GM13977 (cell line): Measurements from ENCODE around the gene GRIK4.

ENCODE experiments used
- DNase-seq: peaks from one replicate; pipeline ENCODE4 v3.0.0; 2012; ENCODE audit warnings: low spot score
- in situ Hi-C: fragments of 300-500 bp; cut with MboI; formaldehyde crosslinking; loops from one replicate; pipeline ENCODE4 v1.12.0; 2022; ENCODE audit warnings: low sequenced_read_pairs, low pct_unique_long_range_greater_than_20kb, mixed read lengths, inconsistent platforms; ENCODE audit not compliant: unreplicated experiment
- TF ChIP-seq, protein P1 (sequence below): IDR thresholded peaks from 2 replicates; pipeline ENCODE4 v1.5.1; 2012; ENCODE audit warnings: mild to moderate bottlenecking, control low read depth; ENCODE audit not compliant: insufficient read depth; ENCODE audit errors: extremely low read depth, missing control alignments

Gene GRIK4

DNA sequence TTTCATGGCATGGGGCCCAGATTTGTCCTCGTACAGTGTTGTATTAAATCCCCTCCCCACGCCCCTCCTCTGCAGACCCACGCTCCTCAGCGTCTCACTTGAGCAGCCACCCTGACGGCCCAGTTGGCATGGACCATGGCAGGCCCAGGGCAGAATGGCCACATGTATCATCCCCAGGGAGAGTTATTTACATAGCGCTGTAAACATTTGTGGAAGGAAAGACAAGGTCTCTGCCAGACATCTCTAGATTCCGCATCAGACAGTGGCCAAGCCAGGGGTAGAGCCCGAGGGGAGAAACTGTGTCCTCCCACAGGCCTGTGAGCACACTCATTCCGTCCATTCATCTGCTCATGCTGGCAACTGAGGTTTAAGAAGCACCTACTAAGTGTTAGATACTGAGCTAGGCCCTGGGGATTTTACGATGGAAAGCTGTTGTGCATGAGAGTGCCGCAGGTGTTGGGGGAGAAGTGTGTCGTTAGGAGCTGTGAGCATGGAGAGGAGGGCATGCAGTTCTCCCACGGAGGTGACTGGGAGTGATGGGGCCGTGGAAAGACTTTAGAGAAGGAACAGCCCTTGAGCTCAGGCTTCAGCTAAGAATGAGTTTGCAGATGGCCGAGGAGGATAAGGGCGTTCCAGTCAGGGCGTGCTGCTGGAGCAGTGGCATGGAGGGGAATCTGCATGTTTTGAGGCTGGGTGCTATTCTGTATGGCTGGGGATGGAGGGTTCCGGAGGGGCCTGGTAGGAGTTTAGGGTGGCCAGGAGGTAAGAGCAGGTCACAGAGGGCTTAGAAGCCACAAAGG lies 94.9 kb downstream of the GRIK4 start:
- no peak for DNase-seq
- in situ Hi-C loops = no loop called here
- TF ChIP-seq, protein P1, sequence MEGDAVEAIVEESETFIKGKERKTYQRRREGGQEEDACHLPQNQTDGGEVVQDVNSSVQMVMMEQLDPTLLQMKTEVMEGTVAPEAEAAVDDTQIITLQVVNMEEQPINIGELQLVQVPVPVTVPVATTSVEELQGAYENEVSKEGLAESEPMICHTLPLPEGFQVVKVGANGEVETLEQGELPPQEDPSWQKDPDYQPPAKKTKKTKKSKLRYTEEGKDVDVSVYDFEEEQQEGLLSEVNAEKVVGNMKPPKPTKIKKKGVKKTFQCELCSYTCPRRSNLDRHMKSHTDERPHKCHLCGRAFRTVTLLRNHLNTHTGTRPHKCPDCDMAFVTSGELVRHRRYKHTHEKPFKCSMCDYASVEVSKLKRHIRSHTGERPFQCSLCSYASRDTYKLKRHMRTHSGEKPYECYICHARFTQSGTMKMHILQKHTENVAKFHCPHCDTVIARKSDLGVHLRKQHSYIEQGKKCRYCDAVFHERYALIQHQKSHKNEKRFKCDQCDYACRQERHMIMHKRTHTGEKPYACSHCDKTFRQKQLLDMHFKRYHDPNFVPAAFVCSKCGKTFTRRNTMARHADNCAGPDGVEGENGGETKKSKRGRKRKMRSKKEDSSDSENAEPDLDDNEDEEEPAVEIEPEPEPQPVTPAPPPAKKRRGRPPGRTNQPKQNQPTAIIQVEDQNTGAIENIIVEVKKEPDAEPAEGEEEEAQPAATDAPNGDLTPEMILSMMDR = no peak

- no peak for DNase-seq
- TF ChIP-seq, protein P1 = no peak
- in situ Hi-C loops = no loop called here
Measured at GRCh38 chr11:120608061-120608460, 96.5 kb downstream of the GRIK4 start.

DNA sequence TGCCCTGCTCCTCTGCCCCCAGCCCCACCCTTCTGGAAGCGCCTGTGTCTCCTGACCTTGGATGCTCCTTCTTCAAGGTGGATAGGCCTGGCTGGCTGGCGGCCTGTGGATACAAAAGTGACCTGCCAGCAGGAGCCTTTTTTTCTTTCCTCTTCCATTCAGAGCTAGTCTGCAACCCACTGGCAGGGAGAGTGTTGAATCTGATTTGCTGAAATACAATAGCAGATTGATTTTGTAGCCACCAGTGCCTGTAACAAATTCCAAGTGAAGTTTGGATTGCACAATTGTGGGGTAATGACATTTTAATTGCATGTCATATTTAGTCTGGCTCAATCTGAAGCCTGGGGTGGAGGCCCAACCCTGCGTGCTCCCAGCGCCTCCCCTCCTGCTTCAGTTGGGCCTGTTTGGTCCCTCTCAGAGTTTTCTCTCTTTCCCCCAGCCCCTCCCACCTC lies 97.2 kb downstream of the GRIK4 start:
- TF ChIP-seq, protein P1 = no peak
- no peak for DNase-seq
- in situ Hi-C loops = no loop called here

GRCh38 chr11:120610111-120610510 lies 98.6 kb downstream of the GRIK4 start:
- DNase-seq = no peak
- TF ChIP-seq, protein P1 = no peak
- in situ Hi-C loops = no loop called here

GRCh38 chr11:120611581-120611980 lies 100.0 kb downstream of the GRIK4 start:
- DNase-seq = no peak
- TF ChIP-seq, protein P1 = no peak
- in situ Hi-C loops = no loop called here

DNA sequence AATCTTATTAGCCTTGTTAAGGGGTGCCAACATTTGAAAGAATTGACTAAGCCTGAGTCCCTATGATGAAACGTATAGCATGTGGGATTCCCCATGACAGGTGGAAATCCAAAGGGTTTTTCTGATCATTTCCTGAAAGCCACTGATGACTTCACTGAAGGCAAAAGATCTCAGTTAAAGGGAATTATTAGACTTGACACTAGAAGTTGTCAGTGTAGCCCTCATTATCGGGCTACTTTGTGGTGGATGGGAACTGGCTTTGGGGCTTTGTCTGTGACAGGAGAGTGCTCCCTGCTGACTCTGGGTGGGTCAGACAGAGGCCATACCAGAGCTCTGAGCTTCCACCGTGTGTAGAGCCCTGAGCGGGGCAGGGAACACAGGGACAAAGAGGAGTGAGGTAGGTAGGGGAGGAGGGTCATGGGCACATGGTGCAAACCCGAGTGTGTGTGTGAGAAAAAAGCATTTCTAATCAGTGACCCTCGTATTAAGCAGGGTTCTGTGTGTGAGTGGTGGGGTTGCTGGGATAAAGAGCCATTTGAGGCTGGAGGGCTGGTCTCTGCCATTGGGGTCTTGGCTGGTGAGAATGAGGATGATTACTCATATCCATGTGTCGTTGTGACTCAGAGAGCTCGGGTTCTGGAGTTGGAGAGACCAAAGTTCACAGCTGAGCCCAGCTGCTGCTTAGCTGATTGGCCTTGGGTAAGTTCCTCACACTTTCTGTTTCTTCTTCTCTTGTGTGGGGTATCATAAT lies 101.1 kb downstream of the GRIK4 start:
- DNase-seq = peak; percentile 78
- in situ Hi-C loops = no loop called here
- TF ChIP-seq, protein P1 = peak; percentile 16
